Activated T-cell treated with anti-CD3 and anti-CD28 coated beads, Interleukin-2, amount 50 U/mL, for 48 hours (primary cell): Measurements from ENCODE around the gene STYXL2.

Experiments used
- DNase-seq, 2 experiments: peaks; one replicate each; pipeline ENCODE4 v3.0.0-alpha.2; 2020

STYXL2 gene

DNA sequence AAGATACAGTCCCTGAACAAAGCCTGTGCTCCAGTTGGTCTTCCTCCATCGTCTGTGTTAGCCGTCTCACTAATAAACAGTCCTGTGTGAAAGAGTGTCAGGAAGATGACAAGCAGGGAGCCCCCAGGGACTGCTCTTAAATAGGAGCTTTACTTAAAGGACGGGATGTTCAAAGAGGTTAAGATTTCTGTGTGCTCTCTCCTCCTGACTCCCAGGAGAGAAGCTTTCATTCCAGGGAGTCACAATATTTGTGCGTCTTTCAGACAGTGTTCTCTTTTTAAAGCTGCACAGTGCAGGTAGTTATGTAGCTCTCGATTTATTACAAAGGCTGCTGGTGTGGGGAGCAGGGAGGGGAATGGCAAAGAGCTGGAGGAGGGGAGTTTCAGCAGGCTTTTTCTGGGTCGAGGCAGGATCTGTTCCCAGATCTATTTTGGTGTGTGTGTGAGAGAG lies 43.5 kb downstream of the STYXL2 start:
- DNase-seq, result no peak

DNA sequence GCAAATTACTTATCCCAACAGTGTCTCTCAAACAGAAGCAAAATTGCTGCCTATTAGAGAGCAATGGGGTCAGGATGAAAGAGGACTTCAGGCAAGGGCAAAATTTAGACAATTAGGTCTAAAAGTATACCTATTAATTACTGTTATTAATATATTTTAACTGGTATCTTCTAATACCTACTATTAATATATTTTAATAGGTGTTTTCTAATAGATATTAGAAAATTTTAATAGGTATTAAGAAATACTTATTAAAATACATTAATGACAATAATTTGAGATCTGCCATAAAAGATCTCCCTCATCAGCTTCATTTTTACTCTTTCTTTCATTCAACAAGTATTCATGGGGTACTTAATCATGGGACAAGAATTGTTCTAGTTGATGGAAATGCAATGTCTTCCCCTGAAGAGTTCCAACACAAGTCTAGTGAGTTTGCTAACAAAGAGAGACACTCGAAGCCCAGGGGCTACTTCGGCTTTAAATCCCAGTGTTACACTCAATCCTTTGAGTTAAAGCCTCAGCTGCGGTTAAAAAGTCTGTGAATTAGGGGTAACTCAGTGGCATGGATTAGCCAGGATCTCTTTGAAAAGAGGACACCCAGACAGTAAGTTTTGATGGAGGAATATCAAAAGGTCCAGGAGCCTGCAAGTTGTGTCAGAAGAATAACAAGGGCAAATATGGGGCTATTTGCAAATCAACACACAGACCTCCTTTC lies 44.1 kb downstream of the STYXL2 start:
- DNase-seq, result no peak

DNA sequence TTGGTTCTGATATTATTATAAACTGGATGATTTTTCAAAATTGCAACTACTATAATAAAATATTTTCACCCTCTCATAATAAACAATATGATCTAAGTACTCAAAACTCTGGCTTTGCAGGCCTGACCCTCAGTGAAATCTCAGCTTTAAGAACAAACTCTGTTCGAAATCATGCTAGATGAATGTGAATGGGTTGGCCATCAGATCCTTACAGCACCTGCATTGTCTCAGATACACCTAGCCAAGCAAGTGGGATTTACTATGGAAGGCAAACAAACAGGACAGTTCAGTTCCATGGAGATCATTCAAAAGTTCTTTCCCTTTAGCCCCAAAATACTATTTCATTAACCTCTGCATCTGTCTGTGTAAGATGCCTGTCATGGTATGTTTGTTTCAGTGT lies 44.8 kb downstream of the STYXL2 start:
- no peak for DNase-seq

DNA sequence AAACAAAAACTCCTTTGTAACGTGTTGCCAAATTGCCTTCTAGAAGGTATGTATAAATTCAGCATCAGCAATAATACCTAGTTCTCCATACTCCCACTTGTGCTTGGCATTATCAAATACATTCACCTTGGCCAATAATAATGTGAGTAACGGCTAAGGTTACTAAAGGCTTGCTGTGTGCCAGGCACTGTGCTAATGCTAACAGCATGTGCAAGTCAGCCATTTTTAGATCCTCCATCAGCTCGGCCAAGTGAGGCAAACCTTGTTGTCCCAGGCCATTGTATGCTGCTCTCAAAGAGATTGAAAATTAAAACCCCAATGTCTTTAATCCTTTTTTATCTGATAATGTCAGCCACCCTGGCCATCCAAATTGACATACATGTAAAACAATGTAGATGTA lies 48.1 kb downstream of the STYXL2 start:
- DNase-seq, result no peak
